ENCODE results near the gene ITGA7.

GRCh38 chr12:55636116-55636655 is 71.5 kb downstream of the ITGA7 start:
- TF ChIP-seq CTCF (IDR thresholded peaks at IDR 0.05): no peak
- no peak for TF ChIP-seq POLR2A (IDR thresholded peaks at IDR 0.05)
- no peak for TF ChIP-seq POLR2AphosphoS5 (IDR thresholded peaks at IDR 0.05; ENCODE audit: insufficient read depth in 1 of 2, low read depth in 1 of 2)
